Hematopoietic multipotent progenitor cell treated with erythropoietin and hydrocortisone succinate and interleukin-3 and kit ligand, for 15 days (in vitro differentiated cells): ENCODE data around the gene EEPD1.
A peak's percentile ranks its signal among the peaks of the same experiment; 100 is the strongest.

Experiments
- DNase-seq: peaks from one replicate; pipeline ENCODE4 v3.0.0-alpha.2; 2015; ENCODE audit warnings: low spot score

The EEPD1 gene

DNA sequence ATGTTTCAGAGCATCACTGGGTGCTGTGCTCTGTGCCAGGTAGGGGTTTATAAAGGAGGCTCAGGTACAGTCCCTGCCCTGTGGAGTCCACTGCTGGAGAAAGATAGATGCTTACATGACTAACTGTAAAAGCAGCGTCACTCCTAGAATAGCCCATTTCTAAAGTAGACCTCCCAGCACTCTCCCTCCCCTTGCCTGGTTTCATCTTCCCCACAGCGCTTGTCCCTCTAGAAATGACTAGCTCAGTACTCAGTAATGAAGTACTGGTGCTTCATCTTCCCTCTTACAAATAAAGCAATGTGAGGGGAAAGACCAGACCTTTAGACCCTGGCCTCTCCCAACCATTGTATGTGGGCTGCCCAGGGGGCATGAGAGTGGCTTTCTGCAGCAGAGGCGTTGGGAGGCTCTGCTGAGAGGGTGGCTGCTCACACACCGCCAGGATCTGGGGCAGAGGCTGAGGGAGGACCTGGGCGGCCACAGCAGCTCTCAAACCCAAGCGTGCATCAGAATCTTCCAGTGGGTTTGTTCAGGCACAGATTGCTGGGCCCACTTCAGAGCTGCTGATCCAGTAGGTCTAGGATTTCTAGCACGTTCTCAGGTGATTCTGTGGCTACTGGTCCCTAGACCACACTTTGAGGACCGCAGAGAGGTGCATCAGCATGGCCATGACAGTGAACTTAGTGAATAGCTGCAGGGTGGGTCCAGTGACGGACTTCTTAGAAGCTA is 126.3 kb downstream of the EEPD1 start:
- DNase-seq = no peak

GRCh38 chr7:36279926-36280315 is 126.9 kb downstream of the EEPD1 start:
- no peak for DNase-seq

GRCh38 chr7:36280840-36281812 is 128.1 kb downstream of the EEPD1 start:
- no peak for DNase-seq

GRCh38 chr7:36281945-36282717 is 129.1 kb downstream of the EEPD1 start:
- DNase-seq = no peak

GRCh38 chr7:36283181-36283580 is 130.1 kb downstream of the EEPD1 start:
- no peak for DNase-seq

- DNase-seq = no peak
These were observed 130.7 kb downstream of the EEPD1 start for GRCh38 chr7:36283711-36284130.

DNA sequence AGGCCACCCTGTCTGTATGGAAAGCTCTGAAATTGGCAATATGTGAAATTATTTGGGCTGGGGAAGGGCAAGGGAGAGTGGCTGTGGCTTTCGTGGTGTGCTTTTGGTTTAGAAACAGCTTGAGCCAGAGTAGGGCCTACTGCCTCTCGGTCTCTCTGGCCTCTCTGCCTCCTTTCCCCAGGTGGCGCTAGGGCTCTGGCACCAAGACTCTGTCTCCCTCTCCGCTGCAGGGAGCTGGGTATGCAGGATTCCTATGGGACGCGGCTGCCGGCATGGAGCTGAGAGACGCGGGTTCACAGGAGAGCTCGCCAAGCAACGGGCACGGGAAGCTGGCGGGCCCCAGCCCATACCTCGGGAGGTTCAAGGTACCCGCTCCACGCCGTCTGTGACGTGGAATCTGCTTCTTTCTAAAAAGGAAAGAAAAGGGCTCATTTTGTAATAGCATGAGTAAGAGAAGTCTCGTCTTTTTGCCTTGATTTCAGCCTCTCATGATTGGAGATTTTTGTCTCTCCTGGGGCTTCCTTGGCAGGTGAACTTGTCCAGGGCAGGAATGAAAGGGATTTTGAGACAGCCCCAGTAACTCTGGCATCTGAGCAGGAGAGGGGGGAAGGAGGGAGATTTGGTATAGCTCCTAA is 131.5 kb downstream of the EEPD1 start:
- DNase-seq = no peak

GRCh38 chr7:36285276-36285675 is 132.2 kb downstream of the EEPD1 start:
- DNase-seq = no peak

- no peak for DNase-seq
These were observed 133.2 kb downstream of the EEPD1 start for GRCh38 chr7:36286226-36286625.

- no peak for DNase-seq
These were observed 133.6 kb downstream of the EEPD1 start for GRCh38 chr7:36286688-36287087.

GRCh38 chr7:36287371-36288241 is 134.6 kb downstream of the EEPD1 start:
- no peak for DNase-seq

- DNase-seq = no peak
These were observed 135.4 kb downstream of the EEPD1 start for GRCh38 chr7:36288501-36288900.

DNA sequence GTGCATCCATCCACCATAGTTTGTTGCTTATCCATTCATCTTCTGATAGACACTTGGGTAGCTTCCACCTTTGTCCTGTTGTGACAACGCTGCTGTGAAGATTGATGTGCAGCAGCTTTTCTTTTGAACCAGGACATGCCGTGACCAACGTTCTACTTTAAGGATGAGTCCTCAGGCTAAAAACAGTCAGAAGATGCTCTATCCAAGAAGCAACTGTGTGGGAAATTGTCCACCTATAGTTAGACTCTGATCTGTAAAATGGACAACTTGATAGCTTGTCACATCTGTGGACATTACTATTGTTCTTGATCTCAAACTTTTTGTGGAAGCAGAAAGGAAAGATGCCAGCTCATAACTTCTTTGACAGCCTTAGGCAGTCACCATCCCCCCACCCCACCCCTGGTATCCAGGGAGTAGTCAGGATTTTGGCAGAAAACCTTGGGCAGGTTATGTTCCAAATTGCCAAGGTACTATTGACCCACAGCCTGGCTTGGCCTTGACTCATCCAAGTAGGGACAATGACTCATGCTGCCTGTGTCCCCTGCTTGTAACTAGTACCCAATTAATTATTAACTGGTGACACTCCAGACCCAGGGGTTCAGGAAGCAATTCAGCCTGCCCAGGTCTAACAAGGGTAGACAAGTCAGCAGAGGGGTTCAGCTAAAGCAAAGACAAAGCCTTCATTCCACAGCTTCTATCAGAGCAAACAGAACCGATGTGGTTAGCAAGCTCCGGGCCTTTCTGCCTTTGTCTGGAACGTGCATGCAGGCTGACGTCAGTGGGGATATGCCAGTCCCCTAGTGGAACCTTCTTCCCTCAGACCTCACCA is 137.0 kb downstream of the EEPD1 start:
- DNase-seq = no peak

DNA sequence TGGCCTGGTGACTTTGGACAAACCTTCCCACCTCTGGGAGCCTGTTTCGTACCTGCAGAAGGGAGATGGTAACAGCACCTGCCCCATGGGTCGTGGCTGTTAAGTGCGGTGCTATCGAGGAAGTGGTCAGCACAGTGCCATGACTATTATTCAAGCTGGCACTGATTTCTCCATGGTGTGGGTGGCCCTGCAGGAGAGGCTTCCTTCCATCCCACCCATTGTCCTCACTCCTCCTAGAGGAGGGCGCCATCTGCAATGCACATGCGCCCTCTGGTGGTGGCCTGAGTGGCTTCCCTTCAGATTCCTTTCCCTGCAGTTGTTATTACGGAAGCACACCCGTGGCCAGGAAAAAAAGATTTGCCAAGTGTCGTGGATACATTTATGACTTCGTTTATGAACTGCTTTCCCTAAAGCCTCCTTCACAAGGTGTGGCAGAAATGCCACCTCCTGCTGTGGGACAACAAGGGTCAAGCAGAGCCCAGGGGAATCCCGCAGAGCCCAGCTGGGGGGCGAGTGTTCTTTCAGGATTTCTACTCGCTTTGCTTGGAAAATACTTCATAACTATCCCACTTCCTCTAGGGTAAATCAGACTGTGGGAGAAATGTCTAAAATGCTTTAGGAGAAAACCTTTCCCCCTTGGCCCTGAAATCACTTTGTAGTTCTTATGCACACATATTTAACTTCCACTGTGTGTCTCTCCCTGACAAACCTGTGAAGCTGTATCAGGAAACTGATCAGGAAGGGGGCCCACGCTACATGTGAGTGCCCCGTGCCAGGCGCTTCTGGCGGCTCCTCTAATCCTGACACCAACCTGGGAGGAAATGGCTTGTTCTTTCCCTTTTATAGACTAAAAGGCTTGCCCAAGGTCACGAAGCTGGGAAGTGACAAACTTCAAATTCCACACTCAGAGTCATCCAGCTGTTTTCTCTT is 138.6 kb downstream of the EEPD1 start:
- peak; percentile 73 for DNase-seq

DNA sequence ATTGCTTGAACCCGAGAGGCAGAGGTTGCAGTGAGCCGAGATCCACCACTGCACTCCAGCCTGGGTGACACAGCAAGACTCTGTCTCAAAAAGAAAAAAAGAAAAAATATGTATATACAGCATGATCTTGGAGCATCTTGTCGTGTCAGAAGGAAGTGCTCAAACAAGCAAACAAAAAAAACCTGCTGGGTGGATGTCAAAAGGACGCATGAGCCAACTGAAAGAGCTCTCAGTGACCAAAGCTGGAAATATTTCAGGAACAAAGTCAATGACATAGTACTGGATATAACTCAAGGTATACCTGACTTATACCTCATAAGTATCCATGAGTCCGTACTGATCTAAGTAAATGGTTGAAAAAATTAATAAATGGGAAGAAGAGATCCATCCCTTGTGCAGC is 142.0 kb downstream of the EEPD1 start:
- no peak for DNase-seq

- no peak for DNase-seq
These were observed 143.2 kb downstream of the EEPD1 start for GRCh38 chr7:36296284-36296683.

DNA sequence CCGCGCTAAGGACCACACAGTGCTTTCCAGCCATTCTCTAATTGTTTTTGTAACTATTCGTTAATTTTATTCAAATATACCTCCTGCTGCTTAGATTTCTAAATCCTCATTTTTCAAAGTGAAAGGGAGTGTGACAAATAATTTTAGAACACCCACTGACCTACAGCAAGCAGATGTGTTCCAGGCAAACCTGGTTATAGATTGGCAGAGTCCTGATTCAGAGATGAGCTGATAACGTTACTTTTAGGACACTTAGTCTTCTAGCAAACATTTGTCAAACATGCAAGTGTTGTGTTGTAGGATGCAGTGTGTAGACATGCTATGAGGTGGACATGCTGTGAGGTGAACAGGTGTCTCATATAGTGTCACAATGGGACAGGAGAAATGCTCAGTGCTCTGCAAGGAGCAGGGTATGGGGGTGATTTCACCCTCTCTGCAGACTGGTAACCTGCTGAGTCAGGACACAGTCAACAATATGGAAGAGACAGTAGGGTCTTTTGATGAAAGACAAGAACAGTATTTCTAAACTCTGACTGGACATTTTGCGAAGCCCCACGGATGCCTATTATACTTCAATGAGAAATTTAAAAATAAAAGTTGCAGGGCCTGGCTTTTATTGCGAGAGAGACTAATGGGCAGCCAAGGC is 144.4 kb downstream of the EEPD1 start:
- no peak for DNase-seq

DNA sequence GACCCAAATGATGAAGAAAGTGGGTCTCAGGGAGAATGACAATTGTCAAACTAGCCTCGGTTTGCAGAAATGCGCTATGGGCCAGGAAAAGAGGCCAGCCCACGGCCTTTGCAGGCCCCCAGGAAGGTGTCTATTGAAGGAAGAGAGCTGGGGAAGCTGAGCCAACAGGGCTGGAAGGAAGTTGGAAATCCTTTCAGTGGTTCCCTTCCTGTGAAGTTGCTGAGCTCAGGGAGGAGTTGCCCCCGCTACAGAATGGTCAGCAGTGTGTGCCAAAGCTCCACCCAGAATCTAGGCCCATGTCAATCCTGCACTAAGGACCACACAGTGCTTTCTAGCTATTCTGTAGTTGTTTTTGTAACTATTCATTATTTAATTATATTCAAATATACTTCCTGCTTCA is 145.1 kb downstream of the EEPD1 start:
- DNase-seq = no peak
